Keratinocyte (primary cell): ENCODE results near the gene SNX19. TPM values are rescaled to one million over a fixed set of nuclear protein-coding genes. Genes with fewer than 3 reads are reported as not detected.

Experiments used
- DNase-seq: peaks from one replicate; pipeline ENCODE4 v3.0.0-alpha.2; 2011; ENCODE audit warnings: low read depth, missing footprints, low spot score
- FAIRE-seq: peaks from 2 replicates; lab custom pipeline; 2011; peaks lifted over from hg19 to GRCh38; lab: Jason Lieb, UNC
- H2AFZ ChIP-seq: 2 replicates; pipeline ENCODE4 v1.6.0; 2012; ENCODE audit warnings: low read length, control low read depth, inconsistent platforms; ENCODE audit not compliant: control insufficient read depth
- H3K27ac ChIP-seq: 2 replicates; pipeline ENCODE4 v1.5.1; 2011; ENCODE audit warnings: low read length; ENCODE audit not compliant: control insufficient read depth, insufficient read depth
- H3K27me3 ChIP-seq: 3 replicates; pipeline ENCODE4 v1.6.0; 2011; ENCODE audit warnings: low read length; ENCODE audit not compliant: control insufficient read depth, insufficient read depth; ENCODE audit errors: extremely low read depth
- H3K36me3 ChIP-seq, 2 experiments: 2 replicates in 1 of 2; 3 replicates in 1 of 2; pipeline ENCODE4 v1.5.1; 2011; ENCODE audit warnings: low read length in 2 of 2, mild to moderate bottlenecking in 1 of 2; ENCODE audit not compliant: control insufficient read depth in 2 of 2, insufficient read depth in 2 of 2; ENCODE audit errors: extremely low read depth in 1 of 2
- H3K4me1 ChIP-seq: 3 replicates; pipeline ENCODE4 v1.5.1; 2011; ENCODE audit warnings: low read length; ENCODE audit not compliant: control insufficient read depth, insufficient read depth; ENCODE audit errors: extremely low read depth
- H3K4me2 ChIP-seq: 3 replicates; pipeline ENCODE4 v1.6.0; 2011; ENCODE audit warnings: low read depth, low read length; ENCODE audit not compliant: control insufficient read depth, insufficient read depth; ENCODE audit errors: extremely low read depth
- H3K4me3 ChIP-seq, 3 experiments: fragments of 200-600 bp in 1 of 3; sonication (generic) in 1 of 3; 2 replicates in 2 of 3; 3 replicates in 1 of 3; pipeline ENCODE4 v1.5.1; 2011 to 2016; ENCODE audit warnings: low read length in 3 of 3, mild to moderate bottlenecking in 3 of 3, control low read depth in 2 of 3, inconsistent platforms in 1 of 3, low read depth in 1 of 3, mixed read lengths in 1 of 3, mixed run types in 1 of 3, moderate library complexity in 1 of 3; ENCODE audit not compliant: control insufficient read depth in 2 of 3, insufficient read depth in 2 of 3; ENCODE audit errors: extremely low read depth in 1 of 3
- H3K79me2 ChIP-seq: 2 replicates; pipeline ENCODE4 v1.6.0; 2012; ENCODE audit warnings: low read length; ENCODE audit not compliant: control insufficient read depth, insufficient read depth
- H3K9ac ChIP-seq: 3 replicates; pipeline ENCODE4 v1.6.0; 2011; ENCODE audit warnings: low read length; ENCODE audit not compliant: control insufficient read depth, insufficient read depth; ENCODE audit errors: extremely low read depth
- H3K9me1 ChIP-seq: 3 replicates; pipeline ENCODE4 v1.6.0; 2011; ENCODE audit warnings: low read length; ENCODE audit not compliant: control insufficient read depth, insufficient read depth; ENCODE audit errors: extremely low read depth
- H3K9me3 ChIP-seq: 2 replicates; pipeline ENCODE4 v1.5.1; 2012; ENCODE audit warnings: low read depth, low read length; ENCODE audit not compliant: control insufficient read depth
- H4K20me1 ChIP-seq: 3 replicates; pipeline ENCODE4 v1.6.0; 2011; ENCODE audit warnings: low read length; ENCODE audit not compliant: control insufficient read depth, insufficient read depth; ENCODE audit errors: extremely low read depth
- CTCF ChIP-seq, 3 experiments: IDR thresholded peaks in 1 of 3; conservative IDR thresholded peaks in 1 of 3; optimal IDR thresholded peaks in 1 of 3; 2 replicates in 2 of 3; 3 replicates in 1 of 3; pipeline versions ENCODE3 to v1.5.1; 2011; ENCODE audit warnings: low read length in 3 of 3, mild to moderate bottlenecking in 3 of 3, moderate library complexity in 2 of 3, control low read depth in 1 of 3, inconsistent platforms in 1 of 3; ENCODE audit not compliant: insufficient read depth in 2 of 3; ENCODE audit errors: extremely low read depth in 1 of 3
- EZH2 ChIP-seq: IDR thresholded peaks from one replicate; pipeline ENCODE4 v1.6.1; 2012; ENCODE audit warnings: inconsistent platforms, mild to moderate bottlenecking, low read length, moderate library complexity
- dilution Hi-C: fragments of 300-500 bp; cut with MboI; formaldehyde crosslinking; loops from one replicate; pipeline ENCODE4 v1.7.0; 2020; ENCODE audit warnings: low sequenced_read_pairs; ENCODE audit not compliant: extremely low pct_ligation_motif_present
- polyA plus RNA-seq, 5 experiments: library from polyadenylated mRNA; depleted of rRNA in 3 of 5; stranded (reverse) in 3 of 5; stranded (forward) in 1 of 5; unstranded in 1 of 5; fragments of >200 nt; gene quantifications; 1 replicate in 1 of 5; 2 replicates in 3 of 5; 3 replicates in 1 of 5; pipeline versions ENCODE4 v1.2.1 to v1.2.3, GENCODE V29; 2011 to 2012; ENCODE audit warnings: missing spikeins in 2 of 5, low read depth in 1 of 5, low replicate concordance in 1 of 5

Gene SNX19
- polyA plus RNA-seq, 1 donor (not counting 4 experiments of a cell fraction or from before 2014, with no cell fraction given) = 29.1 TPM

- no peak for TF ChIP-seq CTCF (optimal IDR thresholded peaks at IDR 0.05 in 1 of 3, IDR thresholded peaks at IDR 0.05 in 1 of 3, conservative IDR thresholded peaks at IDR 0.05 in 1 of 3; ENCODE audit: extremely low read depth in 1 of 3, insufficient read depth in 2 of 3, low read length in 3 of 3)
- TF ChIP-seq EZH2 = no peak
- H3K36me3 ChIP-seq = peaks cover 11 to 28% of the 10 kb centered on the region in 2 experiments
- H3K79me2 ChIP-seq = no peaks in the 10 kb centered on the region
- no peak for FAIRE-seq
- H3K4me1 ChIP-seq = no peaks in the 10 kb centered on the region
- H3K4me2 ChIP-seq = no peak overlapping the region
- no peak overlapping the region for H3K4me3 ChIP-seq
- H3K9me1 ChIP-seq = no peaks in the 10 kb centered on the region
- H3K9me3 ChIP-seq = no peaks in the 10 kb centered on the region
- no peak overlapping the region for H2AFZ ChIP-seq
- no peak overlapping the region for H3K27ac ChIP-seq
- no peak overlapping the region for H3K9ac ChIP-seq
- no peaks in the 10 kb centered on the region for H4K20me1 ChIP-seq
- dilution Hi-C loops = no loop called here
- H3K27me3 ChIP-seq = no peaks in the 10 kb centered on the region
- DNase-seq = no peak
Observed at GRCh38 chr11:130892861-130893260, 23.4 kb downstream of the SNX19 start.

GRCh38 chr11:130891326-130891725 is 25.0 kb downstream of the SNX19 start:
- Histone ChIP-seq H3K36me3 (peaks cover 17 to 21% of the 10 kb centered on the region in 2 experiments), H3K4me2 (no peak overlapping the region), H2AFZ (no peak overlapping the region), H4K20me1 (no peaks in the 10 kb centered on the region), H3K9me3 (no peaks in the 10 kb centered on the region), H3K4me3 (no peak overlapping the region), H3K79me2 (no peaks in the 10 kb centered on the region), H3K9ac (no peak overlapping the region), H3K27ac (no peak overlapping the region), H3K9me1 (no peaks in the 10 kb centered on the region), H3K4me1 (no peaks in the 10 kb centered on the region), H3K27me3 (no peaks in the 10 kb centered on the region)
- DNase-seq (no peak), FAIRE-seq (no peak)
- TF ChIP-seq EZH2 (no peak), CTCF (optimal IDR thresholded peaks at IDR 0.05 in 1 of 3, IDR thresholded peaks at IDR 0.05 in 1 of 3, conservative IDR thresholded peaks at IDR 0.05 in 1 of 3; ENCODE audit: extremely low read depth in 1 of 3, insufficient read depth in 2 of 3, low read length in 3 of 3) (no peak)
- dilution Hi-C loops = no loop called here
